Activated naive CD4-positive, alpha-beta T cell treated with anti-CD3 and anti-CD28 coated beads, Interleukin-2, amount 50 U/mL, for 24 hours (primary cell): Measurements from ENCODE around the gene JHY.

ENCODE experiments used
- H3K27ac Mint-ChIP-seq: one replicate; pipeline ENCODE4 v1.8.0; 2021; ENCODE audit warnings: mild to moderate bottlenecking, mixed read lengths
- H3K27me3 Mint-ChIP-seq: one replicate; pipeline ENCODE4 v1.8.0; 2021; ENCODE audit warnings: mixed read lengths
- H3K36me3 Mint-ChIP-seq: one replicate; pipeline ENCODE4 v1.8.0; 2021; ENCODE audit warnings: mixed read lengths
- H3K4me1 Mint-ChIP-seq: one replicate; pipeline ENCODE4 v1.8.0; 2021; ENCODE audit warnings: mixed read lengths
- H3K4me3 Mint-ChIP-seq: one replicate; pipeline ENCODE4 v1.8.0; 2021; ENCODE audit warnings: mild to moderate bottlenecking, mixed read lengths
- H3K9me3 Mint-ChIP-seq: one replicate; pipeline ENCODE4 v1.8.0; 2021; ENCODE audit warnings: mixed read lengths

The JHY gene

GRCh38 chr11:122976734-122977469, 94.3 kb downstream of the JHY start:
- peaks cover 65% of the 10 kb centered on the region for H3K27me3 Mint-ChIP-seq
- H3K9me3 Mint-ChIP-seq = no peaks in the 10 kb centered on the region
- H3K4me1 Mint-ChIP-seq = peaks cover 27% of the 10 kb centered on the region
- H3K4me3 Mint-ChIP-seq = peak overlapping the region; percentile 58
- no peak overlapping the region for H3K27ac Mint-ChIP-seq
- H3K36me3 Mint-ChIP-seq = peaks cover 2% of the 10 kb centered on the region

GRCh38 chr11:122977470-122978298, 95.1 kb downstream of the JHY start:
- H3K27me3 Mint-ChIP-seq = peaks cover 72% of the 10 kb centered on the region
- no peak overlapping the region for H3K27ac Mint-ChIP-seq
- no peak overlapping the region for H3K4me3 Mint-ChIP-seq

GRCh38 chr11:122978299-122978620, 95.7 kb downstream of the JHY start:
- Mint-ChIP-seq H3K4me3 (no peak overlapping the region), H3K36me3 (peaks cover 2% of the 10 kb centered on the region), H3K27ac (no peak overlapping the region), H3K4me1 (peaks cover 33% of the 10 kb centered on the region), H3K9me3 (no peaks in the 10 kb centered on the region), H3K27me3 (peaks cover 74% of the 10 kb centered on the region)

More at GRCh38 chr11:122977470-122978298, 95.1 kb downstream of the JHY start:
- Mint-ChIP-seq H3K9me3 (no peaks in the 10 kb centered on the region), H3K4me1 (peaks cover 27% of the 10 kb centered on the region), H3K36me3 (peaks cover 2% of the 10 kb centered on the region)

- Mint-ChIP-seq H3K36me3 (peaks cover 2% of the 10 kb centered on the region), H3K27me3 (peaks cover 72% of the 10 kb centered on the region), H3K4me1 (peaks cover 39% of the 10 kb centered on the region), H3K9me3 (no peaks in the 10 kb centered on the region), H3K4me3 (no peak overlapping the region), H3K27ac (no peak overlapping the region)
Measured at GRCh38 chr11:122979103-122979814, 96.7 kb downstream of the JHY start.

GRCh38 chr11:122979815-122980595, 97.4 kb downstream of the JHY start:
- Mint-ChIP-seq H3K9me3 (no peaks in the 10 kb centered on the region), H3K4me1 (peaks cover 39% of the 10 kb centered on the region), H3K36me3 (peaks cover 2% of the 10 kb centered on the region), H3K27me3 (peaks cover 72% of the 10 kb centered on the region), H3K27ac (no peak overlapping the region), H3K4me3 (no peak overlapping the region)

GRCh38 chr11:122981388-122982264, 99.1 kb downstream of the JHY start, which contains the start of gene BSX:
TSS of gene BSX (minus strand) at chr11:122981834. CDS start at chr11:122981671, 163 bp downstream.
- Mint-ChIP-seq H3K27me3 (peaks cover 67% of the 10 kb centered on the region), H3K4me1 (peaks cover 33% of the 10 kb centered on the region), H3K27ac (no peak within 1 kb of the TSS), H3K36me3 (peaks cover 2% of the 10 kb centered on the region), H3K4me3 (no peak within 1 kb of the TSS), H3K9me3 (no peaks in the 10 kb centered on the region)

GRCh38 chr11:122983438-122984185, 101.1 kb downstream of the JHY start:
- Mint-ChIP-seq H3K4me1 (peaks cover 20% of the 10 kb centered on the region), H3K36me3 (no peaks in the 10 kb centered on the region), H3K27ac (no peak overlapping the region), H3K4me3 (peak overlapping the region; percentile 89), H3K9me3 (no peaks in the 10 kb centered on the region), H3K27me3 (peaks cover 58% of the 10 kb centered on the region)

GRCh38 chr11:122984186-122985011, 101.8 kb downstream of the JHY start:
- H3K4me3 Mint-ChIP-seq = peak overlapping the region; percentile 89
- peaks cover 19% of the 10 kb centered on the region for H3K4me1 Mint-ChIP-seq
- no peak overlapping the region for H3K27ac Mint-ChIP-seq
- no peaks in the 10 kb centered on the region for H3K9me3 Mint-ChIP-seq
- H3K36me3 Mint-ChIP-seq = no peaks in the 10 kb centered on the region
- peaks cover 56% of the 10 kb centered on the region for H3K27me3 Mint-ChIP-seq

GRCh38 chr11:122995526-122995925, 113.0 kb downstream of the JHY start:
- Mint-ChIP-seq H3K27me3 (peaks cover 25% of the 10 kb centered on the region), H3K36me3 (peaks cover 2% of the 10 kb centered on the region)

GRCh38 chr11:122998727-122999366, 116.3 kb downstream of the JHY start:
- Mint-ChIP-seq H3K27ac (no peak overlapping the region), H3K27me3 (peaks cover 14% of the 10 kb centered on the region), H3K4me3 (no peak overlapping the region), H3K36me3 (no peaks in the 10 kb centered on the region), H3K9me3 (no peaks in the 10 kb centered on the region), H3K4me1 (no peaks in the 10 kb centered on the region)

More at GRCh38 chr11:122995526-122995925, 113.0 kb downstream of the JHY start:
- Mint-ChIP-seq H3K27ac (no peak overlapping the region), H3K9me3 (no peaks in the 10 kb centered on the region), H3K4me1 (no peaks in the 10 kb centered on the region), H3K4me3 (no peak overlapping the region)

- H3K9me3 Mint-ChIP-seq = no peaks in the 10 kb centered on the region
Measured at GRCh38 chr11:123000721-123001120, 118.2 kb downstream of the JHY start.

GRCh38 chr11:123006860-123007542, 124.4 kb downstream of the JHY start:
- H3K36me3 Mint-ChIP-seq = no peaks in the 10 kb centered on the region
- H3K9me3 Mint-ChIP-seq = no peaks in the 10 kb centered on the region
- no peak overlapping the region for H3K4me3 Mint-ChIP-seq
- no peak overlapping the region for H3K27ac Mint-ChIP-seq
- H3K27me3 Mint-ChIP-seq = peaks cover 2% of the 10 kb centered on the region
- H3K4me1 Mint-ChIP-seq = no peaks in the 10 kb centered on the region

More at GRCh38 chr11:123000721-123001120, 118.2 kb downstream of the JHY start:
- no peaks in the 10 kb centered on the region for H3K36me3 Mint-ChIP-seq
- H3K4me3 Mint-ChIP-seq = no peak overlapping the region
- peaks cover 4% of the 10 kb centered on the region for H3K27me3 Mint-ChIP-seq
- H3K27ac Mint-ChIP-seq = no peak overlapping the region
- no peaks in the 10 kb centered on the region for H3K4me1 Mint-ChIP-seq
